ENCODE data around the gene GINS3. TPM values are rescaled to one million over a fixed set of nuclear protein-coding genes. Genes with fewer than 3 reads are reported as not detected.
A peak's percentile ranks its signal among the peaks of the same experiment; 100 is the strongest.

GINS3 gene
- total RNA-seq, 1 donor from 2014 or later, result 14.7 TPM

- Mint-ChIP-seq H3K9me3 (no peaks in the 10 kb centered on the region), H3K4me3 (no peak overlapping the region), H3K36me3 (no peaks in the 10 kb centered on the region), H3K27me3 (peaks cover 11% of the 10 kb centered on the region), H3K27ac (peak overlapping the region; percentile 82), H3K4me1 (ENCODE audit: unreplicated experiment) (peaks cover 20% of the 10 kb centered on the region)
- no peak for TF ChIP-seq CTCF (conservative IDR thresholded peaks at IDR 0.05)
- no peak for DNase-seq (ENCODE audit: extremely low spot score, unreplicated experiment)
Observed at GRCh38 chr16:58449306-58449705, 57.0 kb downstream of the GINS3 start.

- peaks cover 20% of the 10 kb centered on the region for H3K4me1 Mint-ChIP-seq (ENCODE audit: unreplicated experiment)
- H3K27me3 Mint-ChIP-seq, result peaks cover 11% of the 10 kb centered on the region
- no peaks in the 10 kb centered on the region for H3K36me3 Mint-ChIP-seq
- TF ChIP-seq CTCF (conservative IDR thresholded peaks at IDR 0.05), result no peak
- H3K9me3 Mint-ChIP-seq, result no peaks in the 10 kb centered on the region
- no peak overlapping the region for H3K4me3 Mint-ChIP-seq
- DNase-seq (ENCODE audit: extremely low spot score, unreplicated experiment), result no peak
- no peak overlapping the region for H3K27ac Mint-ChIP-seq
Observed at GRCh38 chr16:58449768-58450167, 57.5 kb downstream of the GINS3 start.

GRCh38 chr16:58450590-58450989, 58.3 kb downstream of the GINS3 start:
- no peaks in the 10 kb centered on the region for H3K36me3 Mint-ChIP-seq
- no peak overlapping the region for H3K4me3 Mint-ChIP-seq
- H3K27ac Mint-ChIP-seq, result no peak overlapping the region
- H3K4me1 Mint-ChIP-seq (ENCODE audit: unreplicated experiment), result peaks cover 20% of the 10 kb centered on the region
- no peak for TF ChIP-seq CTCF (conservative IDR thresholded peaks at IDR 0.05)
- DNase-seq (ENCODE audit: extremely low spot score, unreplicated experiment), result no peak
- no peaks in the 10 kb centered on the region for H3K9me3 Mint-ChIP-seq
- peaks cover 11% of the 10 kb centered on the region for H3K27me3 Mint-ChIP-seq

- peaks cover 14% of the 10 kb centered on the region for H3K27me3 Mint-ChIP-seq
- no peaks in the 10 kb centered on the region for H3K36me3 Mint-ChIP-seq
- peaks cover 22% of the 10 kb centered on the region for H3K4me1 Mint-ChIP-seq (ENCODE audit: unreplicated experiment)
- TF ChIP-seq CTCF (conservative IDR thresholded peaks at IDR 0.05), result no peak
- H3K9me3 Mint-ChIP-seq, result no peaks in the 10 kb centered on the region
- DNase-seq (ENCODE audit: extremely low spot score, unreplicated experiment), result no peak
- H3K27ac Mint-ChIP-seq, result peak overlapping the region; percentile 77
- peak overlapping the region; percentile 25 for H3K4me3 Mint-ChIP-seq
Observed at GRCh38 chr16:58451265-58451689, 59.0 kb downstream of the GINS3 start.

- no peak overlapping the region for H3K4me3 Mint-ChIP-seq
- no peak for TF ChIP-seq CTCF (conservative IDR thresholded peaks at IDR 0.05)
- peaks cover 16% of the 10 kb centered on the region for H3K27me3 Mint-ChIP-seq
- H3K4me1 Mint-ChIP-seq (ENCODE audit: unreplicated experiment), result peaks cover 27% of the 10 kb centered on the region
- no peaks in the 10 kb centered on the region for H3K9me3 Mint-ChIP-seq
- no peak for DNase-seq (ENCODE audit: extremely low spot score, unreplicated experiment)
- no peaks in the 10 kb centered on the region for H3K36me3 Mint-ChIP-seq
- H3K27ac Mint-ChIP-seq, result peak overlapping the region; percentile 27
Observed at GRCh38 chr16:58451945-58452401, 59.7 kb downstream of the GINS3 start.

- Mint-ChIP-seq H3K4me3 (no peak overlapping the region), H3K9me3 (no peaks in the 10 kb centered on the region), H3K27ac (no peak overlapping the region), H3K27me3 (peaks cover 16% of the 10 kb centered on the region), H3K4me1 (ENCODE audit: unreplicated experiment) (peaks cover 27% of the 10 kb centered on the region), H3K36me3 (no peaks in the 10 kb centered on the region)
- no peak for TF ChIP-seq CTCF (conservative IDR thresholded peaks at IDR 0.05)
- DNase-seq (ENCODE audit: extremely low spot score, unreplicated experiment), result no peak
Observed at GRCh38 chr16:58452640-58453039, 60.4 kb downstream of the GINS3 start.

Data from type B pancreatic cell (in vitro differentiated cells).